HepG2 (cell line): ENCODE results near the gene LRP10. TPM values are rescaled to one million over a fixed set of nuclear protein-coding genes. Genes with fewer than 3 reads are reported as not detected.
A peak's percentile ranks its signal among the peaks of the same experiment; 100 is the strongest.

Source experiments
- ATAC-seq: fragments of 200-7000 bp; cut with Tn5 transposase; 3 replicates; pipeline ENCODE4 v1.9.1; 2020; ENCODE audit warnings: mild to moderate bottlenecking, moderate library complexity
- BruUV-seq: library from RNA; stranded (reverse); fragments of 400-500 nt; replicated peaks from 2 replicates; lab custom pipeline; 2021; lab: Mats Ljungman, UMichigan
- CTCF ChIA-PET: fragments of 300-600 bp; formaldehyde crosslinking; extraction: SDS; loops from one replicate; lab custom pipeline; 2021; ENCODE audit warnings: low total read pairs, inconsistent platforms, low intra/inter-chr PET ratio; lab: Yijun Ruan, JAX
- POLR2A ChIA-PET: fragments of 350-600 bp; sonication (Branson Sonifier 250); formaldehyde crosslinking; loops from one replicate; lab custom pipeline; 2020; ENCODE audit warnings: antibody characterized with exemption, inconsistent platforms; lab: Yijun Ruan, JAX
- DNase-seq: peaks from one replicate; pipeline ENCODE4 v3.0.0-alpha.2; 2015; ENCODE audit warnings: low spot score
- FAIRE-seq: peaks from 3 replicates; lab custom pipeline; 2011; peaks lifted over from hg19 to GRCh38; lab: Jason Lieb, UNC
- H2AFZ ChIP-seq: one replicate; pipeline ENCODE4 v1.6.1; 2011; ENCODE audit warnings: low read length, inconsistent platforms
- H3K27ac ChIP-seq: fragments of 300-600 bp; 3 replicates; pipeline ENCODE4 v1.8.0; 2011; ENCODE audit warnings: mixed run types, mild to moderate bottlenecking, mixed read lengths, low read length, inconsistent platforms; ENCODE audit not compliant: insufficient read depth; ENCODE audit errors: extremely low read length
- H3K27me3 ChIP-seq, 2 experiments: fragments of 200-600 bp in 1 of 2; 2 replicates in 1 of 2; 3 replicates in 1 of 2; pipeline versions ENCODE4 v1.6.0 to v1.8.0; 2011; ENCODE audit warnings: low read length in 2 of 2, mild to moderate bottlenecking in 2 of 2, moderate library complexity in 2 of 2, inconsistent platforms in 1 of 2; ENCODE audit not compliant: insufficient read depth in 2 of 2, control insufficient read depth in 1 of 2
- H3K36me3 ChIP-seq, 2 experiments: fragments of 200-600 bp in 1 of 2; replicated peaks in 1 of 2; 2 replicates in 1 of 2; 3 replicates in 1 of 2; pipeline versions ENCODE4 v1.5.1 to v1.8.0; 2011; ENCODE audit warnings: low read length in 2 of 2, inconsistent platforms in 1 of 2; ENCODE audit not compliant: insufficient read depth in 2 of 2, control insufficient read depth in 1 of 2
- H3K4me1 ChIP-seq: 2 replicates; pipeline ENCODE4 v1.5.1; 2012; ENCODE audit warnings: low read length, inconsistent platforms; ENCODE audit not compliant: insufficient read depth
- H3K4me2 ChIP-seq: 2 replicates; pipeline ENCODE4 v1.6.0; 2011; ENCODE audit warnings: low read depth, low read length, inconsistent platforms
- H3K4me3 ChIP-seq, 3 experiments: fragments of 200-600 bp in 1 of 3; sonication (generic), shearing (Covaris generic) in 1 of 3; replicated peaks in 1 of 3; 2 replicates each; pipeline ENCODE4 v1.5.1; 2011 to 2016; ENCODE audit warnings: low read length in 3 of 3, inconsistent platforms in 2 of 3, low read depth in 2 of 3, mild to moderate bottlenecking in 2 of 3, control low read depth in 1 of 3, mixed read lengths in 1 of 3; ENCODE audit not compliant: insufficient read depth in 1 of 3
- H3K79me2 ChIP-seq: one replicate; pipeline ENCODE4 v1.6.1; 2011; ENCODE audit warnings: low read length, inconsistent platforms; ENCODE audit not compliant: insufficient read depth
- H3K9ac ChIP-seq: 2 replicates; pipeline ENCODE4 v1.6.0; 2011; ENCODE audit warnings: mild to moderate bottlenecking, low read depth, low read length, inconsistent platforms; ENCODE audit not compliant: insufficient read depth
- H3K9me3 ChIP-seq: 2 replicates; pipeline ENCODE4 v1.5.1; 2012; ENCODE audit warnings: mild to moderate bottlenecking, low read length
- H4K20me1 ChIP-seq: 2 replicates; pipeline ENCODE4 v1.6.0; 2011; ENCODE audit warnings: inconsistent platforms, mild to moderate bottlenecking, low read length, moderate library complexity; ENCODE audit not compliant: insufficient read depth
- ATF4 ChIP-seq, 2 experiments: fragments of 450-650 bp in 1 of 2; sonication (generic) in 1 of 2; formaldehyde crosslinking; IDR thresholded peaks; 2 replicates each; pipeline versions ENCODE4 v1.5.0 to v1.8.0; 2020 to 2022; ENCODE audit warnings: mild to moderate bottlenecking in 1 of 2, missing genetic modification reagents in 1 of 2
- FOXO4 ChIP-seq: sonication (generic); formaldehyde crosslinking; conservative IDR thresholded peaks from 2 replicates; pipeline ENCODE4 v1.8.1; 2023; ENCODE audit warnings: missing genetic modification reagents
- GATAD2A ChIP-seq: IDR thresholded peaks from 2 replicates; pipeline ENCODE4 v1.6.1; 2016
- MIER2 ChIP-seq: IDR thresholded peaks from 2 replicates; pipeline ENCODE4 v1.6.1; 2016; ENCODE audit warnings: missing biosample characterization, missing genetic modification reagents
- NFIB ChIP-seq: sonication (generic); formaldehyde crosslinking; IDR thresholded peaks from 2 replicates; pipeline ENCODE4 v1.9.0; 2021; ENCODE audit warnings: missing genetic modification reagents, mild to moderate bottlenecking, borderline replicate concordance
- TCF7 ChIP-seq: sonication (generic); IDR thresholded peaks from 2 replicates; pipeline ENCODE4 v1.6.1; 2016; ENCODE audit warnings: antibody characterized with exemption, low read depth
- WIZ ChIP-seq: sonication (generic); formaldehyde crosslinking; IDR thresholded peaks from 2 replicates; pipeline ENCODE4 v1.5.1; 2020; ENCODE audit warnings: mild to moderate bottlenecking, missing genetic modification reagents
- ZNF34 ChIP-seq: sonication (generic); formaldehyde crosslinking; IDR thresholded peaks from 2 replicates; pipeline ENCODE4 v1.4.0; 2020; ENCODE audit warnings: mild to moderate bottlenecking, missing genetic modification reagents, borderline replicate concordance
- ZNF652 ChIP-seq: IDR thresholded peaks from 2 replicates; pipeline ENCODE4 v1.6.1; 2016; ENCODE audit warnings: low read depth, borderline replicate concordance
- ZNF678 ChIP-seq: sonication (generic); formaldehyde crosslinking; IDR thresholded peaks from 2 replicates; pipeline ENCODE4 v1.4.0; 2020; ENCODE audit warnings: mild to moderate bottlenecking, missing genetic modification reagents
- ZNF773 ChIP-seq: sonication (generic); formaldehyde crosslinking; IDR thresholded peaks from 2 replicates; pipeline ENCODE4 v1.4.0; 2020; ENCODE audit warnings: missing genetic modification reagents, borderline replicate concordance
- ZNF841 ChIP-seq: sonication (generic); formaldehyde crosslinking; IDR thresholded peaks from 2 replicates; pipeline ENCODE4 v1.8.1; 2023; ENCODE audit warnings: missing genetic modification reagents, borderline replicate concordance
- WGBS: methylation state at CpG from one replicate; pipeline ENCODE4 v1.1.6; 2017; ENCODE audit warnings: low lambda C conversion rate; 5-methylcytosine and 5-hydroxymethylcytosine counted together
- in situ Hi-C: cut with HindIII; loops from 2 replicates; pipeline ENCODE4 v1.10.0; 2017; ENCODE audit warnings: low pct_unique_long_range_greater_than_20kb; ENCODE audit not compliant: extremely low pct_ligation_motif_present
- intact Hi-C: fragments of 100-400 bp; cut with micrococcal nuclease; formaldehyde crosslinking; loops from one replicate; pipeline ENCODE4 v1.10.0; 2022; ENCODE audit not compliant: unreplicated experiment
- polyA plus RNA-seq, 8 experiments: library from polyadenylated mRNA; depleted of rRNA in 3 of 8; stranded (reverse) in 7 of 8; unstranded in 1 of 8; fragments of >200 nt; fragmentation: Illumina TruSeq in 4 of 8; extraction: Trizol in 4 of 8; gene quantifications; 2 replicates each; pipeline versions ENCODE4 v1.2.1 to v1.2.3, GENCODE V29; 2011 to 2016; ENCODE audit warnings: low read depth in 4 of 8, missing spikeins in 1 of 8, mixed read lengths in 1 of 8; ENCODE audit not compliant: insufficient read depth in 1 of 8
- total RNA-seq, 5 experiments: library from RNA; depleted of rRNA; stranded (reverse); fragments of >200 nt; fragmentation: Illumina TruSeq; extraction: Trizol; gene quantifications; 2 replicates each; pipeline ENCODE4 v1.2.3, GENCODE V29; 2016; ENCODE audit warnings: low read depth in 1 of 5
- TF ChIP-seq, protein P1 (sequence below): sonication (generic); formaldehyde crosslinking; IDR thresholded peaks from 2 replicates; pipeline ENCODE4 v1.4.0; 2020; ENCODE audit warnings: missing genetic modification reagents
- TF ChIP-seq, protein P2 (sequence below): sonication (generic); formaldehyde crosslinking; IDR thresholded peaks from 2 replicates; pipeline ENCODE4 v1.5.0; 2020; ENCODE audit warnings: mild to moderate bottlenecking, missing genetic modification reagents

Gene LRP10
- total and polyA plus RNA-seq, 2 of the 13 experiments (the other 11 are each of a cell fraction or from before 2014, with no cell fraction given) = 16.9 to 45.2 TPM

DNA sequence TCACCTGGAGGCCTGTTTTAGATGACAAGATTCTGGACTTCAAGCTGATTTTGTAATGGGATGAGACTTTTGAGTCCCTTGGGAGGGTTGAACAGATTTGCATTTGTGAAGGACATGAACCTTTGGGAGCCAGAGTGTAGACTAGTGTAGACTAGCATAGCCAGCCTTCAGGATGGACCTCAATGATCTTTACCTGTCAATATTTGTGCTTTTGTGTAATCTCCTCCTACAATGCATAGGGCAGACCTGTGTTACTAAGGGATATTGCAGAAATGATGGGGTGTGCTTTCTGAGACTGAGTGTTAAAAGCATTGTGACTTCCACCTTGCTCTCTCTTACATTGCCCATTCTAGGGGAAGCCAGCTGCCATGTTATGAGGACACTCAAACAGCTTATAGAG lies 9.9 kb upstream of the LRP10 start (continued):
- TF ChIP-seq, protein P1, sequence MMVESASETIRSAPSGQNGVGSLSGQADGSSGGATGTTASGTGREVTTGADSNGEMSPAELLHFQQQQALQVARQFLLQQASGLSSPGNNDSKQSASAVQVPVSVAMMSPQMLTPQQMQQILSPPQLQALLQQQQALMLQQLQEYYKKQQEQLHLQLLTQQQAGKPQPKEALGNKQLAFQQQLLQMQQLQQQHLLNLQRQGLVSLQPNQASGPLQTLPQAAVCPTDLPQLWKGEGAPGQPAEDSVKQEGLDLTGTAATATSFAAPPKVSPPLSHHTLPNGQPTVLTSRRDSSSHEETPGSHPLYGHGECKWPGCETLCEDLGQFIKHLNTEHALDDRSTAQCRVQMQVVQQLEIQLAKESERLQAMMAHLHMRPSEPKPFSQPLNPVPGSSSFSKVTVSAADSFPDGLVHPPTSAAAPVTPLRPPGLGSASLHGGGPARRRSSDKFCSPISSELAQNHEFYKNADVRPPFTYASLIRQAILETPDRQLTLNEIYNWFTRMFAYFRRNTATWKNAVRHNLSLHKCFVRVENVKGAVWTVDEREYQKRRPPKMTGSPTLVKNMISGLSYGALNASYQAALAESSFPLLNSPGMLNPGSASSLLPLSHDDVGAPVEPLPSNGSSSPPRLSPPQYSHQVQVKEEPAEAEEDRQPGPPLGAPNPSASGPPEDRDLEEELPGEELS = 0 out of 2 replicates have a peak, but pooled peaks have one; percentile 12
- TF ChIP-seq MIER2 = no peak
- TF ChIP-seq ZNF678 (CRISPR knock-in tag) = no peak
- no peak for TF ChIP-seq ZNF841
- 0 out of 2 replicates have a peak, but pooled peaks have one; percentile 10 for TF ChIP-seq TCF7
- peak; percentile 26; the same call in 1 of the 2 replicates for TF ChIP-seq GATAD2A (CRISPR knock-in tag)
- 0 out of 2 replicates have a peak, but pooled peaks have one; percentile 21 for TF ChIP-seq ZNF652 (CRISPR knock-in tag)
- TF ChIP-seq, all 625 proteins: peak for 15

DNA sequence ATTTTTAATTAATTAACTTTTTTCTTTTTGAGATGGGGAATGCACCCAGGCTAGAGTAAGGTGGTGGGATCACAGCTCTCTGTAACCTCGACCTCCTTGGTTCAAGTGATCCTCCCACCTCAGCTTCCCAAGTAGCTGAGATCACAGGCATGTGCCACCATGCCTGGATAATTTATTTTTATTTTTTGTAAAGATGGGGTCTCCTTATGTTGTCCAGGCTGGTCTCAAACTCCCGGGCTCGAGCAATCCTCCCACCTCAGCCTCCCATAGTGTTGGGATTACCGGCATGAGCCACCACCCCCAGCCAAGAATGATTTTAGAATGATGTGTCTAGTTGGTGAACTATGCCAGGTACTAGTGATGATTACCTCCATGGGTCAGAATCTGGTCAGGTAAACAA lies 6.6 kb upstream of the LRP10 start:
- Histone ChIP-seq H3K9me3 (no peaks in the 10 kb centered on the region), H3K9ac (no peak overlapping the region), H3K4me2 (no peak overlapping the region), H3K4me1 (peaks cover 37% of the 10 kb centered on the region), H4K20me1 (no peaks in the 10 kb centered on the region), H2AFZ (no peak overlapping the region), H3K79me2 (no peaks in the 10 kb centered on the region), H3K27ac (no peak overlapping the region), H3K36me3 (no peaks in the 10 kb centered on the region), H3K27me3 (no peaks in the 10 kb centered on the region), H3K4me3 (no peak overlapping the region)
- ATAC-seq (no peak), DNase-seq (no peak), FAIRE-seq (no peak)
- BruUV-seq = no TSS peak
- in situ Hi-C loops = no loop called here
- 23% methylated on average over 4 of the region's 4 CpGs for WGBS
- intact Hi-C loops = no loop called here
- CTCF ChIA-PET = interaction anchor here (0.7 to 1.8 kb wide), 3 partner anchors 12 to 308 kb away, joined by 3 to 9 read pairs (median 4); no protein-coding TSS in a partner anchor
- TF ChIP-seq, protein P2, sequence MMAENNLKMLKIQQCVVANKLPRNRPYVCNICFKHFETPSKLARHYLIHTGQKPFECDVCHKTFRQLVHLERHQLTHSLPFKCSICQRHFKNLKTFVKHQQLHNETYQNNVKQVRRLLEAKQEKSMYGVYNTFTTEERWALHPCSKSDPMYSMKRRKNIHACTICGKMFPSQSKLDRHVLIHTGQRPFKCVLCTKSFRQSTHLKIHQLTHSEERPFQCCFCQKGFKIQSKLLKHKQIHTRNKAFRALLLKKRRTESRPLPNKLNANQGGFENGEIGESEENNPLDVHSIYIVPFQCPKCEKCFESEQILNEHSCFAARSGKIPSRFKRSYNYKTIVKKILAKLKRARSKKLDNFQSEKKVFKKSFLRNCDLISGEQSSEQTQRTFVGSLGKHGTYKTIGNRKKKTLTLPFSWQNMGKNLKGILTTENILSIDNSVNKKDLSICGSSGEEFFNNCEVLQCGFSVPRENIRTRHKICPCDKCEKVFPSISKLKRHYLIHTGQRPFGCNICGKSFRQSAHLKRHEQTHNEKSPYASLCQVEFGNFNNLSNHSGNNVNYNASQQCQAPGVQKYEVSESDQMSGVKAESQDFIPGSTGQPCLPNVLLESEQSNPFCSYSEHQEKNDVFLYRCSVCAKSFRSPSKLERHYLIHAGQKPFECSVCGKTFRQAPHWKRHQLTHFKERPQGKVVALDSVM (CRISPR knock-in tag) = 0 out of 2 replicates have a peak, but pooled peaks have one; percentile 16
- 0 out of 4 replicates have a peak, but pooled peaks of 1 of the 2 experiments have one; percentile 17 for TF ChIP-seq ATF4 (CRISPR knock-in tag; IDR thresholded peaks at IDR 0.05)
- no peak for TF ChIP-seq NFIB (CRISPR knock-in tag)
- TF ChIP-seq WIZ = no peak
- 0 out of 2 replicates have a peak, but pooled peaks have one; percentile 50 for TF ChIP-seq ZNF34 (CRISPR knock-in tag)
- 0 out of 2 replicates have a peak, but pooled peaks have one; percentile 25 for TF ChIP-seq ZNF773 (CRISPR knock-in tag)
- TF ChIP-seq FOXO4 = 0 out of 2 replicates have a peak, but pooled peaks have one; percentile 72
- POLR2A ChIA-PET = interaction anchor here (1.4 kb wide), 1 partner anchor 98 kb away, joined by 8 read pairs; the partner anchor contains the start of gene OXA1L
